Measurements from ENCODE around the gene WDFY4. TPM values are rescaled to one million over a fixed set of nuclear protein-coding genes. Genes with fewer than 3 reads are reported as not detected.

The WDFY4 gene
- total RNA-seq, 1 experiment from 2014 or later: 0.16 TPM

DNA sequence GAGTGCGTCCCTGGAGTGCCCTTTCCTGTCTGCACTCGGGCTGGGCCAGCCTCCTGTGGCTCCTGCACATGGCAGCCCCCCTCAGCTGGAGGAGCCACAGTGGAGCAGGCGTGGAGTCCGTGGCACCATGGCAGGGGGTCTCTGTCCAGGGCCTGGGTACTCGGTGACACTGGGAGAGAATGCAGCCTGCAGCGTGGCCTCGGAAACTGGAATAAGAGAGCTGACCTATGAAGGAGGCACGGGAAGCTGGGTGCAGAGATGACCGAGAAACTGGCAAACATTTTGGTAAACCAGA, 25.8 kb upstream of the WDFY4 start:
- no peaks in the 10 kb centered on the region; the same call in 1 of the 2 replicates for H3K27me3 ChIP-seq (replicated peaks)
- H3K4me1 ChIP-seq (replicated peaks): peaks cover 19% of the 10 kb centered on the region
- no peaks in the 10 kb centered on the region for H3K36me3 ChIP-seq

GRCh38 chr10:48659790-48660189, 24.9 kb upstream of the WDFY4 start:
- no peaks in the 10 kb centered on the region for H3K36me3 ChIP-seq
- peaks cover 3% of the 10 kb centered on the region; the same call in 1 of the 2 replicates for H3K9me3 ChIP-seq (replicated peaks)
- H3K4me1 ChIP-seq (replicated peaks): peaks cover 19% of the 10 kb centered on the region
- DNase-seq (ENCODE audit: low read depth in 1 of 2, low spot score in 2 of 2): no peak
- H3K4me3 ChIP-seq: no peak overlapping the region
- H3K27me3 ChIP-seq (replicated peaks): no peaks in the 10 kb centered on the region; the same call in 1 of the 2 replicates
- no peak overlapping the region for H3K27ac ChIP-seq

More for the DNA sequence above, 25.8 kb upstream of the WDFY4 start:
- H3K9me3 ChIP-seq (replicated peaks): peaks cover 3% of the 10 kb centered on the region; the same call in 1 of the 2 replicates
- no peak for DNase-seq (ENCODE audit: low read depth in 1 of 2, low spot score in 2 of 2)
- no peak overlapping the region for H3K27ac ChIP-seq
- no peak overlapping the region for H3K4me3 ChIP-seq

DNA sequence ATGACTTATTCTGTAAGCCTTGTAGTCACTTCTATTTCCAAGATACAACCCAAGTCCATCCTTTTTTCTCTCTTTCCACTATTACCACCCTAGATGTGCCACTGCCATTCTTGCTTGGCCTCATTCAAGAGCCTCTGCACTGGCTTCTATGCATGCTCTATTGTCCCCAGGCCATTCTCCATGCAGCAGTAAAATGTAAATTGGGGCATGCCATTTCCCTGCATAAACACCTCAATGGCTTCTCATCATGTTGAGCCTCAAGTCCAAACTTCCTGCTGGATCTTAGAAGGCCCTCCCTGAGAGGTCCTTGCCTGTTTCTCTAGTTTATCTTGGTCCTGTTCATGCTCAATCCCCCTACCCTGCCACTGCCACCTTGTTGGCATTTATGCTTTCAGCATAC, 23.2 kb upstream of the WDFY4 start:
- H3K27ac ChIP-seq: no peak overlapping the region
- no peaks in the 10 kb centered on the region for H3K27me3 ChIP-seq (replicated peaks)
- DNase-seq (ENCODE audit: low read depth in 1 of 2, low spot score in 2 of 2): no peak
- no peak overlapping the region for H3K4me3 ChIP-seq
- H3K9me3 ChIP-seq (replicated peaks): no peaks in the 10 kb centered on the region
- peaks cover 5% of the 10 kb centered on the region for H3K4me1 ChIP-seq (replicated peaks)
- H3K36me3 ChIP-seq: no peaks in the 10 kb centered on the region

DNA sequence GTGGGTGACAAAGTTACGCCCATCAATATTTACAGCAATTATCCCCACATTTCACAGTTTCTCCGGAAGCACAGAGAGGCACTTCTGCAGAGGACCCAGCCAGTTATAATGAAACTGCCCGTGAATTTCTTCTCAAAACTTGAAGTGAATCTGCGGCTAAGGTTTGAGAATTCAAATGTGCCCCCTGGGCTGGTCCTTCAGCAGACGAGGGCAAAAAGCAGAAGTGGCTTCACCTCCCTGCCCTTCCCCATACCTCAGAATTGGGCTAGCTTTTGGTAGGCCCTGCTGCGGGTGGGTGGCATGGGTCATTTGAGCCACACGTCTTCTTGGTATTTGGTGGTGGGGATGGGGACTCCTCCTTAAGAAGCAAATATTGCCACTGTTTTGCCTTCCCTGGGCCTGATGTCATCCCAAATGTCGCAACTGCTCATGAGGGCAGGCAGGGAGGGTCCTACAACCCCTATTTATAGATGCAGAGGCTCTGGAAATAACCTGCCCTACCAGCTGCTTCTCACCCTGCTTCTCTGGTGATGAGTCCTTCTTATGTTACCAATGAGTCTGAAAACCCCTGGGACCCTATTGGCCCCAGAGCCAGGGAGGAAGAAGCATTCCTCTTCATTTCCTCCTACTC, 16.6 kb upstream of the WDFY4 start:
- H3K9me3 ChIP-seq (replicated peaks): no peaks in the 10 kb centered on the region
- H3K4me3 ChIP-seq: no peak overlapping the region
- no peaks in the 10 kb centered on the region for H3K27me3 ChIP-seq (replicated peaks)
- no peaks in the 10 kb centered on the region for H3K4me1 ChIP-seq (replicated peaks)
- H3K36me3 ChIP-seq: no peaks in the 10 kb centered on the region
- no peak for DNase-seq (ENCODE audit: low read depth in 1 of 2, low spot score in 2 of 2)
- H3K27ac ChIP-seq: no peak overlapping the region

GRCh38 chr10:48670978-48671913, 13.4 kb upstream of the WDFY4 start:
- DNase-seq (ENCODE audit: low read depth in 1 of 2, low spot score in 2 of 2): no peak
- H3K27ac ChIP-seq: no peak overlapping the region
- H3K4me1 ChIP-seq (replicated peaks): no peaks in the 10 kb centered on the region

GRCh38 chr10:48671914-48672595, 12.6 kb upstream of the WDFY4 start:
- Histone ChIP-seq H3K4me1 (replicated peaks) (no peaks in the 10 kb centered on the region), H3K36me3 (no peaks in the 10 kb centered on the region), H3K27ac (no peak overlapping the region), H3K27me3 (replicated peaks) (no peaks in the 10 kb centered on the region), H3K4me3 (no peak overlapping the region), H3K9me3 (replicated peaks) (no peaks in the 10 kb centered on the region)
- no peak for DNase-seq (ENCODE audit: low read depth in 1 of 2, low spot score in 2 of 2)

More at GRCh38 chr10:48670978-48671913, 13.4 kb upstream of the WDFY4 start:
- Histone ChIP-seq H3K4me3 (no peak overlapping the region), H3K27me3 (replicated peaks) (no peaks in the 10 kb centered on the region), H3K9me3 (replicated peaks) (no peaks in the 10 kb centered on the region), H3K36me3 (no peaks in the 10 kb centered on the region)

DNA sequence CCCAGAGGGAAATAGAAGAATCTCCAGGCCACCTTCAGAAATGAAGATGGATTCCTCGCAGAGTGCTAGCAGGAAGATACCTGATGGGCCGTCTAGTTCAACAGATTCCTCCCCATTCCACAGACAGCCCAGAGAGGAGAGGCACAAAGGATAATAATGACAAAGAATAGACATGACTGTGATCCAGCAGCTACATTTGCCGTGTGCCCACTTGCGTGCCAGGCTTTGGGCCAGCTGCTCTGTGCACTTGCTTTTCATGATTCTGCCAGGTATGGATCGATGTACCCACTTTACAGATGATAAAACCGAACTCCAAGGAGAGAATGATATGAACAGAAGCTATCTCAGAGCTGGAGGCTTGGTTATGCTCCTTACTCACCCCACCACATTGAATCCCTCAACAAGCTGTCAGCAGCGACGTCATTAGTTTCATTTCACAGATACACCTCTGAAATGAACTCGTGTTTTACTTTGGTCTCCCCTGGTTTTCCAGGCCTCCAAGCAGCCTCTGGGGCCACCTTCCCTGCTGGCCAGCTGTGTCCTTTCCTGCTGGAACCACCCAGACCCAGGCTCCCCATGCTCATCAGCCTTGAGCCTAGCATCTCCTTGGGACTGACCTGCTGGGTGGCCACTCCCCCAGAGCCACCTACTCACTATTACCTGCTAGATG, 11.9 kb upstream of the WDFY4 start:
- Histone ChIP-seq H3K4me3 (no peak overlapping the region), H3K9me3 (replicated peaks) (no peaks in the 10 kb centered on the region), H3K36me3 (no peaks in the 10 kb centered on the region), H3K4me1 (replicated peaks) (no peaks in the 10 kb centered on the region), H3K27me3 (replicated peaks) (no peaks in the 10 kb centered on the region), H3K27ac (no peak overlapping the region)
- DNase-seq (ENCODE audit: low read depth in 1 of 2, low spot score in 2 of 2): no peak

GRCh38 chr10:48677625-48678024, 7.0 kb upstream of the WDFY4 start:
- DNase-seq (ENCODE audit: low read depth in 1 of 2, low spot score in 2 of 2): no peak
- Histone ChIP-seq H3K27ac (no peak overlapping the region), H3K4me1 (replicated peaks) (no peaks in the 10 kb centered on the region), H3K9me3 (replicated peaks) (no peaks in the 10 kb centered on the region), H3K4me3 (no peak overlapping the region), H3K36me3 (no peaks in the 10 kb centered on the region), H3K27me3 (replicated peaks) (no peaks in the 10 kb centered on the region)

DNA sequence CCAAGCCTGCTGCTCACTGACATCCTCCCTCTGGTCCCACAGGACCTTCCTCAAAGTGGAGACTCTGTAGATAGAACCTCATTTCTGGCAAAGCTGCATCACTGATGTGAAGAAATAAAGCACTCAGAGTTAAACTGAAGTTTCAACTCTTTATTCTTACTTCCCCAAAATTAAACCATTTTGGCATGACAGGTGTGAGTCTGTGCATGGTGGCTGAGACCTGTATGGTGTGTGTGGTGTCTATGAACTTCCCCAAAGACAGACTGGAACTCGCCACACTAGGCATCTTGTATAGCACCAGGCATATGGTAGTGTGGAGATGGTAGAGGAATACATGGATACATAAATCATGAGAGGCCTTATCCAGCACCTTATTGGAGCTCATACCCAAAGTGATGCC, 6.6 kb upstream of the WDFY4 start:
- no peaks in the 10 kb centered on the region for H3K4me1 ChIP-seq (replicated peaks)
- H3K4me3 ChIP-seq: no peak overlapping the region
- H3K36me3 ChIP-seq: no peaks in the 10 kb centered on the region
- no peaks in the 10 kb centered on the region for H3K9me3 ChIP-seq (replicated peaks)
- DNase-seq (ENCODE audit: low read depth in 1 of 2, low spot score in 2 of 2): no peak
- no peaks in the 10 kb centered on the region for H3K27me3 ChIP-seq (replicated peaks)
- H3K27ac ChIP-seq: no peak overlapping the region

DNA sequence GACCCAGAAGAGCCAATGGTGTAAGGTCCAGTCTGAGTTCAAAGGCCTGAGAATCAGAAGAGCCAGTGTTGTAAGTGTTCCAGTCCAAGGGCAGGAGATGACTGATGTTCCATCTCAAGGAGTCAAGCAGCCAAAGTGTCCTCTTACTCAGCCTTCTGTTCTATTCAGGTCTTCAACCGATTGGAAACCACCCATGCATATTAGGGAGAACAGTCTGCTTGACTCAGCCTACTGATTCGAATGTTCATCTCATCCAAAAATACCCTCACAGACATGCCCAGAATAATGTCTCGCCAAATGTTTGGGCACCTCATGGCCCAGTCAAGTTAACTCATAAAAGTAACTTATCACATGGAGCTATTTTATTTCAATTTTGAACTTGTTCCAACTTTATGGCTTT, 2.9 kb upstream of the WDFY4 start:
- Histone ChIP-seq H3K4me3 (no peak overlapping the region), H3K36me3 (no peaks in the 10 kb centered on the region), H3K4me1 (replicated peaks) (no peaks in the 10 kb centered on the region), H3K27me3 (replicated peaks) (0 out of 2 replicates have a peak, but pooled peaks cover under 1% of the 10 kb centered on the region), H3K27ac (no peak overlapping the region), H3K9me3 (replicated peaks) (no peaks in the 10 kb centered on the region)
- DNase-seq (ENCODE audit: low read depth in 1 of 2, low spot score in 2 of 2): no peak

DNA sequence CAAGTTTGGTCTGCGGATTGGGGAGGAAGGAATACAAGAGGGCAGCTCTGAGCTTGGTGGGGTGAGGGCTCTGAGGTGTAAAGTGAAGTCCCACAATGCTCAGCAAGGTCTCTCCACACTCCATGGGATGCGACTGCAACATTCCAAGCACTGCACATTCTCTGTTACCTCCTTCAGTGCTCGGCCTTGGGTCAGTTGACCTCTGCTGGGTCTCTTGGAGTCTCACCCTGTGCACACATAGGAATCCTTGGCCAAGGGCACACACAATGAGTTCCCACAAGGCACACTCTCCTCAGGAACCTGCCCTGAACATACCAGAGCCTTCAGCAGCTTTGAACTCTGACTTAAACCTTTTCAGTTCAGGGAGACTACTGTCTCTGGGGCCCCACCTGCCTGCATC, 2.4 kb upstream of the WDFY4 start:
- Histone ChIP-seq H3K27ac (no peak overlapping the region), H3K36me3 (no peaks in the 10 kb centered on the region), H3K4me1 (replicated peaks) (no peaks in the 10 kb centered on the region), H3K9me3 (replicated peaks) (no peaks in the 10 kb centered on the region), H3K4me3 (no peak overlapping the region), H3K27me3 (replicated peaks) (0 out of 2 replicates have a peak, but pooled peaks cover 3% of the 10 kb centered on the region)
- no peak for DNase-seq (ENCODE audit: low read depth in 1 of 2, low spot score in 2 of 2)

DNA sequence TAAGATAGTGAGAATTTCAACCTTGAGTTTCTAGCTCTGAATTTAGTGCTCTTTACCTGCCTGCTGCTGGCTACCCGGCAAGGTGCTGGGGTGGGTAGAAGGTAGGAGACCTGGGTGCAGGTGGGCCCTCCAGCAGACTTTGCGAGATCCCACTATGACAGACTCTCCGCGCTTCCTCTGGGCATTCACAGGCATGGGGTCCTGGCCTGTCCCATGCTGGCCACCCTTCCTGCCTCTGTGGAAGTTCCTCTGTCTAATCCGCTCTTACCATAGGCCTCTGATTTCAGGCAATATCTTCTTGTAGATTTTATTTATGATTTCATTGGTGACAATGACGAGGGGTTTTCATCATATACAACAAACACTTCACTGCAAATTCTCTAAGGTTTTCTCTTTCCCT, 1.2 kb upstream of the WDFY4 start:
- Histone ChIP-seq H3K4me1 (replicated peaks) (no peaks in the 10 kb centered on the region), H3K27me3 (replicated peaks) (0 out of 2 replicates have a peak, but pooled peaks cover 3% of the 10 kb centered on the region), H3K4me3 (no peak overlapping the region), H3K27ac (no peak overlapping the region), H3K9me3 (replicated peaks) (no peaks in the 10 kb centered on the region), H3K36me3 (no peaks in the 10 kb centered on the region)
- DNase-seq (ENCODE audit: low read depth in 1 of 2, low spot score in 2 of 2): no peak

DNA sequence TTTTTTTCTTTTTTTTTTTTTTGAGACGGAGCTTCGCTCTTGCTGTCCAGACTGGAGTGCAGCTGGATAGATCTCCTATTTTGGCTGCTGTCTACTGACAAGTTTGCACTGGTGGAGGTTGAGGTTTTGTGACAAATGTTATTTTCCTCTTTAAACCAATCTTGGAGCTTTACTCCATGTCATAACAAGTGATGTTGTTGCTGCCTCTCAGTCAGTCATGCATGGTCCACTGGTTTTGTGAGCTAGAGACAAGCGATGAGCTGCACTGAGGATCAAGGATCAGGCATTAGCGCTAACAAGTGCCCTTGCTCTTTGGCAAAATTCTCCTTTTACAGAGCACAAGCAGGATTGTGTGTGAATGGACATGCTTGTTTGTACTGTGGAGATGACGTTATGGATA, 805 bp upstream of the WDFY4 start:
- no peaks in the 10 kb centered on the region for H3K36me3 ChIP-seq
- H3K4me3 ChIP-seq: no peak overlapping the region
- no peak overlapping the region for H3K27ac ChIP-seq
- H3K4me1 ChIP-seq (replicated peaks): no peaks in the 10 kb centered on the region
- no peak for DNase-seq (ENCODE audit: low read depth in 1 of 2, low spot score in 2 of 2)
- 0 out of 2 replicates have a peak, but pooled peaks cover 3% of the 10 kb centered on the region for H3K27me3 ChIP-seq (replicated peaks)
- no peaks in the 10 kb centered on the region for H3K9me3 ChIP-seq (replicated peaks)

All from SJSA1 (cell line).